H9 (cell line): ENCODE measurements around the gene SMAD6. TPM values are rescaled to one million over a fixed set of nuclear protein-coding genes. Genes with fewer than 3 reads are reported as not detected.

Experiments used
- DNase-seq: peaks from one replicate; pipeline ENCODE4 v3.0.0-alpha.2; 2017
- H2AFZ ChIP-seq: one replicate; pipeline ENCODE4 v1.6.1; 2013; ENCODE audit warnings: mild to moderate bottlenecking, low read length, control low read depth, moderate library complexity
- H2AK5ac ChIP-seq: 2 replicates; pipeline ENCODE4 v1.6.1; 2013; ENCODE audit warnings: low read length, control low read depth, mixed read lengths; ENCODE audit not compliant: insufficient read length
- H2BK120ac ChIP-seq: one replicate; pipeline ENCODE4 v1.6.1; 2013; ENCODE audit warnings: low read depth, mild to moderate bottlenecking, low read length, control low read depth, inconsistent platforms; ENCODE audit not compliant: poor library complexity, severe bottlenecking
- H2BK12ac ChIP-seq: 2 replicates; pipeline ENCODE4 v1.6.1; 2013; ENCODE audit warnings: low read length, control low read depth, mixed read lengths, low read depth; ENCODE audit not compliant: insufficient read length
- H2BK15ac ChIP-seq: 2 replicates; pipeline ENCODE4 v1.6.1; 2013; ENCODE audit warnings: low read depth, low read length, control low read depth
- H2BK20ac ChIP-seq: one replicate; pipeline ENCODE4 v1.6.1; 2013; ENCODE audit warnings: low read depth, mild to moderate bottlenecking, low read length, control low read depth, inconsistent platforms; ENCODE audit not compliant: poor library complexity, severe bottlenecking
- H2BK5ac ChIP-seq: 2 replicates; pipeline ENCODE4 v1.6.1; 2013; ENCODE audit warnings: low read length, control low read depth, mixed read lengths; ENCODE audit not compliant: insufficient read length
- H3K14ac ChIP-seq: 2 replicates; pipeline ENCODE4 v1.6.1; 2013; ENCODE audit warnings: low read length, control low read depth; ENCODE audit not compliant: insufficient read depth
- H3K18ac ChIP-seq: 2 replicates; pipeline ENCODE4 v1.6.1; 2013; ENCODE audit warnings: low read depth, mild to moderate bottlenecking, mixed read lengths, low read length, control low read depth; ENCODE audit not compliant: insufficient read length
- H3K23ac ChIP-seq: 2 replicates; pipeline ENCODE4 v1.6.1; 2013; ENCODE audit warnings: low read length, control low read depth, mixed read lengths, low read depth; ENCODE audit not compliant: insufficient read length
- H3K23me2 ChIP-seq: 2 replicates; pipeline ENCODE4 v1.6.1; 2013; ENCODE audit warnings: low read depth, mild to moderate bottlenecking, mixed read lengths, low read length, control low read depth; ENCODE audit not compliant: insufficient read length, poor library complexity, severe bottlenecking
- H3K27ac ChIP-seq: 2 replicates; pipeline ENCODE4 v1.5.1; 2013; ENCODE audit warnings: low read length, control low read depth, mixed read lengths, low read depth; ENCODE audit not compliant: insufficient read length
- H3K27me3 ChIP-seq: 2 replicates; pipeline ENCODE4 v1.6.1; 2013; ENCODE audit warnings: low read length, control low read depth, inconsistent platforms; ENCODE audit not compliant: insufficient read depth
- H3K4ac ChIP-seq: 2 replicates; pipeline ENCODE4 v1.6.1; 2013; ENCODE audit warnings: low read depth, mild to moderate bottlenecking, control low read depth, inconsistent platforms, low read length, moderate library complexity
- H3K4me1 ChIP-seq: 2 replicates; pipeline ENCODE4 v1.6.1; 2013; ENCODE audit warnings: low read length, control low read depth, inconsistent platforms; ENCODE audit not compliant: insufficient read depth
- H3K4me2 ChIP-seq: 2 replicates; pipeline ENCODE4 v1.6.1; 2013; ENCODE audit warnings: low read length, control low read depth, mixed read lengths; ENCODE audit not compliant: insufficient read length, insufficient read depth
- H3K56ac ChIP-seq: 2 replicates; pipeline ENCODE4 v1.6.1; 2013; ENCODE audit warnings: low read depth, mild to moderate bottlenecking, mixed read lengths, low read length, control low read depth; ENCODE audit not compliant: insufficient read length
- H3K79me1 ChIP-seq: 2 replicates; pipeline ENCODE4 v1.6.1; 2013; ENCODE audit warnings: low read depth, mild to moderate bottlenecking, moderate library complexity, low read length, control low read depth, inconsistent platforms; ENCODE audit not compliant: insufficient read depth, poor library complexity, severe bottlenecking
- H3K79me2 ChIP-seq: 2 replicates; pipeline ENCODE4 v1.6.1; 2013; ENCODE audit warnings: low read length, control low read depth, inconsistent platforms; ENCODE audit not compliant: insufficient read depth
- H3K9ac ChIP-seq: 2 replicates; pipeline ENCODE4 v1.6.1; 2013; ENCODE audit warnings: low read length, control low read depth, mixed read lengths; ENCODE audit not compliant: insufficient read length; ENCODE audit errors: extremely low read depth
- H3K9me3 ChIP-seq: one replicate; pipeline ENCODE4 v1.6.1; 2013; ENCODE audit warnings: low read depth, low read length, inconsistent platforms; ENCODE audit not compliant: control insufficient read depth
- H3T11ph ChIP-seq: one replicate; pipeline ENCODE4 v1.6.1; 2013; ENCODE audit warnings: mild to moderate bottlenecking, low read length, control low read depth, inconsistent platforms
- H4K20me1 ChIP-seq: one replicate; pipeline ENCODE4 v1.6.1; 2013; ENCODE audit not compliant: control insufficient read depth, insufficient read length, insufficient read depth
- H4K5ac ChIP-seq: 2 replicates; pipeline ENCODE4 v1.6.1; 2013; ENCODE audit warnings: low read depth, mild to moderate bottlenecking, mixed read lengths, low read length, control low read depth; ENCODE audit not compliant: insufficient read length
- H4K8ac ChIP-seq: replicated peaks from 2 replicates; pipeline ENCODE4 v1.6.1; 2013; ENCODE audit warnings: low read length, control low read depth, mixed read lengths, low read depth; ENCODE audit not compliant: insufficient read length
- H4K91ac ChIP-seq: 2 replicates; pipeline ENCODE4 v1.6.1; 2013; ENCODE audit warnings: low read depth, mild to moderate bottlenecking, moderate library complexity, mixed read lengths, low read length, control low read depth; ENCODE audit not compliant: insufficient read length
- H3K27ac Mint-ChIP-seq, 3 experiments: 2 replicates in 2 of 3; 3 replicates in 1 of 3; pipeline ENCODE4 v1.8.0; 2020 to 2021; ENCODE audit warnings: mixed read lengths in 3 of 3, mild to moderate bottlenecking in 1 of 3, moderate library complexity in 1 of 3
- H3K27me3 Mint-ChIP-seq: 2 replicates; pipeline ENCODE4 v1.8.0; 2021; ENCODE audit warnings: low read depth, mild to moderate bottlenecking, moderate library complexity, mixed read lengths
- H3K36me3 Mint-ChIP-seq, 3 experiments: 2 replicates in 2 of 3; 3 replicates in 1 of 3; pipeline ENCODE4 v1.8.0; 2020 to 2021; ENCODE audit warnings: low read depth in 3 of 3, mixed read lengths in 3 of 3; ENCODE audit not compliant: insufficient read depth in 1 of 3
- H3K4me1 Mint-ChIP-seq, 2 experiments: 2 replicates each; pipeline ENCODE4 v1.8.0; 2020; ENCODE audit warnings: mixed read lengths in 2 of 2
- H3K4me3 Mint-ChIP-seq, 2 experiments: 2 replicates in 1 of 2; 3 replicates in 1 of 2; pipeline ENCODE4 v1.8.0; 2020 to 2021; ENCODE audit warnings: mild to moderate bottlenecking in 2 of 2, mixed read lengths in 2 of 2, moderate library complexity in 1 of 2
- H3K9me3 Mint-ChIP-seq, 2 experiments: 2 replicates in 1 of 2; 3 replicates in 1 of 2; pipeline ENCODE4 v1.8.0; 2020; ENCODE audit warnings: mild to moderate bottlenecking in 2 of 2, mixed read lengths in 2 of 2, moderate library complexity in 1 of 2
- WGBS: extraction: QIAGEN DNeasy Blood & Tissue Kit; methylation state at CpG from one replicate; pipeline ENCODE4 v1.1.7; 2013; ENCODE audit warnings: missing lambda C conversion rate, low lambda C conversion rate, mixed read lengths; ENCODE audit not compliant: insufficient read length; ENCODE audit errors: extremely low coverage; 5-methylcytosine and 5-hydroxymethylcytosine counted together
- total RNA-seq: library from RNA; stranded (reverse); gene quantifications from 2 replicates; pipeline ENCODE4 v1.2.1, GENCODE V29; 2021
- TF ChIP-seq, protein P1 (sequence below): fragments of 200-600 bp; sonication (generic); conservative IDR thresholded peaks from 3 replicates; pipeline ENCODE4 v1.8.0; 2021; ENCODE audit warnings: antibody characterized with exemption, mild to moderate bottlenecking

SMAD6 gene
- total RNA-seq, 1 experiment from 2014 or later, result 6.0 TPM

DNA sequence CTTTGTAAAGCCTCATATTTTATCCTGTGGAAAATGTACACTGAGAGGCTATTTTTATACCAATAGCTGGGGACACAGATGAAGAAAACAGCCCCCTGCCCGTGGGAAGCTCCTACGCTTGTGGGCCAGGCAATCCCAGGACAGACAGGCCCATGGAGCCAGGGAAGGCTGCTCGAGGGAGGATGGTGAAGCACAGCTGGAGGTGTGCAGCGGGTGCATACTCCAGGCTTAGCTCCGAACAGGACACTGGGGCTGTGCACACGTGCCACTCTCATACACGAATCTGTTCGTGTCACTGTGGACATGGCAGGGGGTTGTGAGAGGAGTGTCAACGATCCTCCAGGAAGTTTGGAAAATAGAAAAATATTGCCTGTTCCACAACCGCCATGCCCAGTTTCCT lies 36.1 kb downstream of the SMAD6 start:
- Histone ChIP-seq H2AK5ac (no peak overlapping the region), H2AFZ (no peak overlapping the region), H3K14ac (no peak overlapping the region), H4K8ac (no peak overlapping the region), H3K79me1 (no peaks in the 10 kb centered on the region), H2BK12ac (no peak overlapping the region), H3K27me3 (no peaks in the 10 kb centered on the region), H4K91ac (no peak overlapping the region), H3K23me2 (no peaks in the 10 kb centered on the region), H2BK5ac (no peak overlapping the region), H2BK20ac (no peak overlapping the region), H3K18ac (no peak overlapping the region), H4K20me1 (peaks cover 2% of the 10 kb centered on the region), H3K4me1 (no peaks in the 10 kb centered on the region), H2BK120ac (no peak overlapping the region), H3K27ac (no peak overlapping the region), H3K9ac (no peak overlapping the region), H3K56ac (no peak overlapping the region), H3K23ac (no peak overlapping the region), H3T11ph (no peak overlapping the region), H3K4ac (no peak overlapping the region), H3K9me3 (no peaks in the 10 kb centered on the region), H2BK15ac (no peak overlapping the region), H3K79me2 (no peaks in the 10 kb centered on the region), H4K5ac (no peak overlapping the region), H3K4me2 (no peak overlapping the region)
- DNase-seq, result no peak
- Mint-ChIP-seq H3K4me1 (peaks cover 11 to 21% of the 10 kb centered on the region in 2 experiments), H3K9me3 (no peaks in the 10 kb centered on the region), H3K27ac (no peak overlapping the region), H3K36me3 (no peaks in the 10 kb centered on the region), H3K4me3 (no peak overlapping the region), H3K27me3 (no peaks in the 10 kb centered on the region)
- TF ChIP-seq, protein P1, sequence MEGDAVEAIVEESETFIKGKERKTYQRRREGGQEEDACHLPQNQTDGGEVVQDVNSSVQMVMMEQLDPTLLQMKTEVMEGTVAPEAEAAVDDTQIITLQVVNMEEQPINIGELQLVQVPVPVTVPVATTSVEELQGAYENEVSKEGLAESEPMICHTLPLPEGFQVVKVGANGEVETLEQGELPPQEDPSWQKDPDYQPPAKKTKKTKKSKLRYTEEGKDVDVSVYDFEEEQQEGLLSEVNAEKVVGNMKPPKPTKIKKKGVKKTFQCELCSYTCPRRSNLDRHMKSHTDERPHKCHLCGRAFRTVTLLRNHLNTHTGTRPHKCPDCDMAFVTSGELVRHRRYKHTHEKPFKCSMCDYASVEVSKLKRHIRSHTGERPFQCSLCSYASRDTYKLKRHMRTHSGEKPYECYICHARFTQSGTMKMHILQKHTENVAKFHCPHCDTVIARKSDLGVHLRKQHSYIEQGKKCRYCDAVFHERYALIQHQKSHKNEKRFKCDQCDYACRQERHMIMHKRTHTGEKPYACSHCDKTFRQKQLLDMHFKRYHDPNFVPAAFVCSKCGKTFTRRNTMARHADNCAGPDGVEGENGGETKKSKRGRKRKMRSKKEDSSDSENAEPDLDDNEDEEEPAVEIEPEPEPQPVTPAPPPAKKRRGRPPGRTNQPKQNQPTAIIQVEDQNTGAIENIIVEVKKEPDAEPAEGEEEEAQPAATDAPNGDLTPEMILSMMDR, result no peak
- no CpG with 5 or more reads among the region's 10 CpGs for WGBS
